GM18870 (cell line): ENCODE data around the gene AGBL1.

Experiments used
- ATAC-seq: cut with Tn5 transposase; IDR thresholded peaks from one replicate; pipeline ENCODE4 v1.9.1; 2021; ENCODE audit warnings: moderate library complexity; ENCODE audit not compliant: unreplicated experiment

AGBL1 gene

GRCh38 chr15:86689006-86689405 lies 609.3 kb downstream of the AGBL1 start:
- no peak for ATAC-seq

- ATAC-seq = no peak
Observed at GRCh38 chr15:86690566-86690965, 610.9 kb downstream of the AGBL1 start.

- ATAC-seq = no peak
Observed at GRCh38 chr15:86691091-86691663, 611.5 kb downstream of the AGBL1 start.

GRCh38 chr15:86700864-86701610 lies 621.4 kb downstream of the AGBL1 start:
- ATAC-seq = no peak

- no peak for ATAC-seq
Observed at GRCh38 chr15:86701611-86701963, 621.9 kb downstream of the AGBL1 start.

- ATAC-seq = no peak
Observed at GRCh38 chr15:86706813-86707212, 627.1 kb downstream of the AGBL1 start.

GRCh38 chr15:86711476-86711875 lies 631.8 kb downstream of the AGBL1 start:
- ATAC-seq = no peak

GRCh38 chr15:86714241-86714640 lies 634.6 kb downstream of the AGBL1 start:
- no peak for ATAC-seq

GRCh38 chr15:86725628-86726027 lies 646.0 kb downstream of the AGBL1 start:
- ATAC-seq = no peak

- ATAC-seq = no peak
Observed at GRCh38 chr15:86735247-86736040, 655.8 kb downstream of the AGBL1 start.

GRCh38 chr15:86741917-86742316 lies 662.2 kb downstream of the AGBL1 start:
- ATAC-seq = no peak

- ATAC-seq = no peak
Observed at GRCh38 chr15:86743283-86743903, 663.7 kb downstream of the AGBL1 start.

- no peak for ATAC-seq
Observed at GRCh38 chr15:86744198-86744780, 664.6 kb downstream of the AGBL1 start.

- ATAC-seq = no peak
Observed at GRCh38 chr15:86751116-86751515, 671.4 kb downstream of the AGBL1 start.

GRCh38 chr15:86754846-86755245 lies 675.2 kb downstream of the AGBL1 start:
- no peak for ATAC-seq

GRCh38 chr15:86756688-86757087 lies 677.0 kb downstream of the AGBL1 start:
- no peak for ATAC-seq

- ATAC-seq = no peak
Observed at GRCh38 chr15:86759800-86760523, 680.3 kb downstream of the AGBL1 start.

- ATAC-seq = no peak
Observed at GRCh38 chr15:86762874-86763273, 683.2 kb downstream of the AGBL1 start.

GRCh38 chr15:86764021-86764420 lies 684.4 kb downstream of the AGBL1 start:
- no peak for ATAC-seq

GRCh38 chr15:86765281-86765680 lies 685.6 kb downstream of the AGBL1 start:
- no peak for ATAC-seq
